Glomerular visceral epithelial cell (primary cell): ENCODE results near the gene MYB.
"Not testable (repeated sequence)": the region's sequence is repeated elsewhere in the genome, so short reads cannot be mapped to it uniquely, and the experiment has no call there.

Source experiments
- DNase-seq: peaks from one replicate; pipeline ENCODE4 v3.0.0-alpha.2; 2016; ENCODE audit errors: extremely low spot score

MYB gene

DNA sequence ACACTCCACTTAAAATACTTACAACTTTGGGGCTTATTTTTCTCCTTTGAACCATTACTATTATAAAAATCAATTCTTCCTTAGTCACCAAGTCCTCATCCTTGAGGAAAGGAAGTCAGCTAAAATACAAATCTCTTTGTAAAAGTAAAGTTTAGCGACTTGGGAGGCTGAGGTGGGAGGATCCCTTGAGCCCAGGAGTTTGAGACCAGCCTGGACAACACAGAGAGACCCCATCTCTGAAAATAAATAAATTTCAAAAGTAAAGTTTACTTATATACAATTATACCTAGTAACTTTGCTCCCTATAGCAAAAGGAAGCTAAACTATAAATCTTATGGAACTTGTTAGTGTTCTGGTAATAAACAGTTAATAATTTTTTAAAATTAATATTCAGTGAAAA, 40.4 kb downstream of the MYB start:
- no peak for DNase-seq

DNA sequence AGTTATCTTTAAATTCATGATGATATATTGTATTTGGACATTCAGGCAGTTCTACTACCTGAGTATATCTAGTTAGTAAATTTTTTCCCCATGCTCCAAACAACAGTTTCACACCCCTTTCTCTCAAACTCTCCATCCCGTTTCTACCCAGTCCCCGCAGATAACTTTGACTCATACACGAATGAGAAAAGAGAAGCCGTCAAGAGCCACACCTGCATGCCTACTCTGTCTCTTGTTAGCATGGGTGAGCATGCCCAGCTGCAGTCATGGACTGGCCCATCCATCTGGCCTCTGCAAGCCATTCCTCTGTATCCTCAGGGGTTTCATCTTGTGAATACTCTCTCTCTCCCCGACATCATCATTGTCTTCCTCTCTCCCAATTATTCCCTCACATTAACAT, 41.5 kb downstream of the MYB start:
- DNase-seq, result no peak

DNA sequence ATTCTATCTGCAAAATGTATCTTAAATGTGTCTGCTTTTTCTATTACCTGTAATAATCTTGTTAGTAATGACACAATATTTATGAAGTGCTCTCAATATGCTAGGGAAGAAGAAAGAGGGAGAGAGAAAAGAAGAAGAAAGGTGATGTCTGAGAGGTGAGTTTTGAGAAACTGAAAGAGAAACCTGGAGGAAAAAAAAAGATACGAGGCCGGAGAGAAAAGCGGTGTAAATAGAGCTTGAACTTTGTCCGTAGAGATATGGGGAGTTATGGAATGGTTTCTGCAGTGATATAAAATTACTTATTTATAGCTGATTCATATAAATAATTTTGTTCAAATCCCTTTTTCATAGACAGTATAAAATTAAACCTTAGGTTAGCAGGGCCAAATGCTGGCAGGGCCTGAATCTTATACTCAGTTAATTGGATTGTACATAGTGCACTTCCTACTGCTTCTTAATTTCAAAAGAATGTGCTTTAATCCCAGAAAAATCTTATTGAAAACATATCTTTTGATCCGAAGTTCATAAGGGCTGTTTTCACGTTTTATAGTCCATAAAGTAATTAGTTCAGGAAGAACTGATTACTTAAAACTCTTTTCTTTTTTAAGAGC, 43.0 kb downstream of the MYB start:
- DNase-seq, result no peak

DNA sequence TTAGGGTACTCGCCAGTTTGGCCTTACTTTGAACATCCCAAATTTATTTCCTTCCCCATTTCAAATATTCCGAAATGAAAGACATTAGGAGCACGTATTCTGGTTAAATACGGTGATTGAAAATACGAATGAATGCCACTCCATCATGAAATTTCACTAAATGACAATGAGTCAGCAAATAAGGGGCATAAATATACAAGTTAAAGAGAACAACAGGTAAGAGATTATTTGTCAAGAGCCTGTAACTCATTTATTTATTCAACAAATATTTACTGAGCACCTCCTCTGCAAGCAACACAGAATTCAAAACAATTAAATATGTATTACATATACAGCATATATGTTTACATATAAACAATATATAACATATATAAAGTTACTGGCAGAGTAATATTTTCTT, 44.8 kb downstream of the MYB start:
- DNase-seq, result no peak

DNA sequence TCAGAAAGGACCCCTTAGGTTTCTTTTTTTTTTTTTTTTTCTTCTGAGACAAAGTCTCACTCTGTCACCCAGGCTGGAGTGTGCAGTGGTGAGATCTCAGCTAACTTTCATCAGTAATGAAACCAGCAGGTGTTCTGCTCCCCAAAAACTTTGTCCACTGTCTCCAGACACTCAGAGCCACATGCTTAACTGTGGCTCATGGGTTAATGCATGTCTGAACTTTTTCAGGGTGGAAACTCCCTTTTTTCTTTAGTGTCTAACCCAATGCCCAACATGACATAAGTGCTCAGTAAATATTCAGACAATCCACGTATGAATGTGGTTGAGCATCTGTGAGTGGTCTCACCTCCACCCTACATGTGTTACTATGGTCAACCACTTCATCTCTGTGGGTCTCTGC, 45.4 kb downstream of the MYB start:
- DNase-seq, result no peak

DNA sequence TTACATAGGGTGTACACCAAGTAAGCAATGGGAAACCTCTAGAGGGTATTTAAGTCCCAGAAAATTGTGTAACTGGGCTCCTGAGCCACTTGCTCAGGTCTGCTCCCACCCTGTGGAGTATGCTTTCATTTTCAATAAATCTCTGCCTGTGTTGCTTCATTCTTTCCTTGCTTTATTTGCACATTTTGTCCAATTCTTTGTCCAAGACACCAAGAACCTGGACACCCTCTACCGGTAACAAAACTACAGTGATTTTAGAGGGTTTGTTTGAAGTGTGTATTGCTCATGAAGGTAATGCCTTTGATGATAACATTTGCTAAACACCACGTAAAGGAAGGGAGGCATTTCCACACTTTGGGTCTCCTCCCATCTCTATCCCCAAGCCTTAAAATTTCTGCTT, 46.2 kb downstream of the MYB start:
- no peak for DNase-seq

DNA sequence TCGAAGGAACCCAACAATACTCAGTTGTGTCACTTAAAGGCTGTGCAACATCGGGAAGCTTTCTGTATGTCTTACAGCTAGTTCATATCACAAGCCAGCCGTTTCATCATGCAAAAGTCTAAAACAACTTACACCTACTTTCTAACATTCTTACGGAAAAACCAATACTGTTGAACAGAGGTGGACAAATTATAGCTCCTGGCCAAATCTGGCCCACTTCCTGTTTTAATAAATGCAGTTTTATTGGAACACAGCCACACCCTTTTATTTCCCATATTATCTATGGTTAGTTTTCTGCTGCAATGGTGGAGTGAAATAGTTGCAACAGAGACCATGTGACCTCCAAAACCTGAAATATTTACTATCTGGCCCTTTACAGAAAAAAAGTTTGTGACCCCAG, 46.6 kb downstream of the MYB start:
- no peak for DNase-seq

DNA sequence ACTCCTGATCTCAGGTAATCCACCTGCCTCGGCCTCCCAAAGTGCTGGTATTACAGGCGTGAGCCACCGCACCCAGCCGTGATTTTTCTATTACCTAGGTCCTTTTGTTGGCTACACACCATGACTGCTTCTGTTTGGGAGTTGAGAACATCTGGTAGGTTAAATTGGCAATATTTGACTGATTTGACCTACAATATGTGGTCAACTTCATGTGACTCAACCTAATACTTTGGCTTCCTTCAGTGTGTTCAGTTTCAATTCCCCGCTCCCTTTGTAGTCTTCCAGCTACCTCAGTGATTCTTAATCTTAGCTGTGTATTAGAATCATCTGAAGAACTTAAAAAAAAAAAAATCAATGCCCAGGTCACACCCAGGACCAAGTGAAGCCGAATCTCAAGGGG, 47.4 kb downstream of the MYB start:
- DNase-seq, result no peak

DNA sequence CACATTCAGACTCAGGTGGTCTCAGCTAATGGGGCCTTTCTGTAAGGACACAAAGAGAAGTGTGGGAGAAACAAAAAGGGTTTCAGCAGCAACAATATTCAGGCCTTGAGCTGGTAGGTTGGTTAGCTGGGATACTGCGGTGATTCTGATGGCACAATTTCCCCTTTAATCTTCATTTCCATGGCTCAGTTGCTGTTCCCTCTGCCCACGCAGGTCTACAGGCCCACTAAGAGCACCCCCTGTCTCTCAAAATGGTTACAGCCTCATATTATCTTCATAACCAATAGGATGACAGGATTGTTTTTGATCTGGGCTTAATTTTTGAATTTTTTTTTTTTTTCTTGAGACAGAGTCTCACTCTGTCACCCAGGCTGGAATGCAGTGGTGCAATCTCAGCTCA, 48.9 kb downstream of the MYB start:
- DNase-seq, result no peak

DNA sequence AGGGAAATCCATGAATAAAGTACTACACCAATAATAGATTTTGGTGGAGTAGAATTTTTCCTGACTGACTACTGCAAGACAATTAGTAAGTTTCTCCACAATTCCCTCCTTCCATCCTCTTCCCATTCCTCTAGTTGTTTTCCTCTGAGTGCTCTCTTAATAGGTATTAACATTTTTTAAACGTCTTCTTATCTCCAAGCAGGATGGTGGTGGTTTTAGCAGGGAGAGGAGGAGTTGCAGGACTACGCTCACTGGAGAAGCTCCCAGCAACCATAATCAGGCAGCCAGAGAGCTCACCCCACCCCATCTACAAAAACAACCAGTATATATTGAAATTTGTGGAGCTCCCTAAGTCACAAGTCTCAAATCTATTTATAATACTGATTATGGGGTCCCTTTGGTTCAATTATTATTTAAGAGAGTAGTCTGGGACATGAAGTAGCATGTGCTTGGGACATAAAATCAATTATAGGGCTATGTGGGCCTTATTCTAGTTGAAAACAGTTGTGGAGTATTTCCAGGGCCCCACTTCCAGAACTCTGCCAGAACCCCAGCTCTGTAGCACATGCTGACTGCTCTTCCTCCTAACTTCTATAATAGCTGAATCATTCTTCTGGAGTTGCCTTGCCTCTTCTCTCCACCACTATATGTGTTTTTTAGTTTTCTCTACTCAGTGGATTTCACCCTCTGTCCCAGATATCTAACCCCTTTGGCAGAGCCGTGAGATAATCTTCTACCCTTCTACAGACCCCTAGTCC, 49.8 kb downstream of the MYB start:
- DNase-seq, result no peak

DNA sequence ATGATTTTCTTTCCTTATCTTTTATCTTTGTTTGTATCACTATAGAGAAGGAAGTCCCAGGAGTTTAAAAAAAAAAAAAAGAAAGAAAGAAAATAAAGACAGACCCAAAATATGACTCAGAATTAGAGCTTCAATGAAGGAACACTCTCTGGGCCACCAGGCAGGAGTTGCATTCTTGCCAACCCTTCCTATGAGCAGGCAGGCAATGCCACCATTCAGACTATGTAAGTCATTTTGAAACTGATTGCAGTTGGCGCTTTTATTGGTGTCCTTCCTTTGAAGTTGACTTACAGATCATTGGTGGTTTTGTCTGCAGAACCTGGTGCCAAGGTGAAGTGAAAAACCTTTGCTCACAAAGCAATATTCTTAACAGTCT, 50.3 kb downstream of the MYB start:
- DNase-seq, result no peak

DNA sequence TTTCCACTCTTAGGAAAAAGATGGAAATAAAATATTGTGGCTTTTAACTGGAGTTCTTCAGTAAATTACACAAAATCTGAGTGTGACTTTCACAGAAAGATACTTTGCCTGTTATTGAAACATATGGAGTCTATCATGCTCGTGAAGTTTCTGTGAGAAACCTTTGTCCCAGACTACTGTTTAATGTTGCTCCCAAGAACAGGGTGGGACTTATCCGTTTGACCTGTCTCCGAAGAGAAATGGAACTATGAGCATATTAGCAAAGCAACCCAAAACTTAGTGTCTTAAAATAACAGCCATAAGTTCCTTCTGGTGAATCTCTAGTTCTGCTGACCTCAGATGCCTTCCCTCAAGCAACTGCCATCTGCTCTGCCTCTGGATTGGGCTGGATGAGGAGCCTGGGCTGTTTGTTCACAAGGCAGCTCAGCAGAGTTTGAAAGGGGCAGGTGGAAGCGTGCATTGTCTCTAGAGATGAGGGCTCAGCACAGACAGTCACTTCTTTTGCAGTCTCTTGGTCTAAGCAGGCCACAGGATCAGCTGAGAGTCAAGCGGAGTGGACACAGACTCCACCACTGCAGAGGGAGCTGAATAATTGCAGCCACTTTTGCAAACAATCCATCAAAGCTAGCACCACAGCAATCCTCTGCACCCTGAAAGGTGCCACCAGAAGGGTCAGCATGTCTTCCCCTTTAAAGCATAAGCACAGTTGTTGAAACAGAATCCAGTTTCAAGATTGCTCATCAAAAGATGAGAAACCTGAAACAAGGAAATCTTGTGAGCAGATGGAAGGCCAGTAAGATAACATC, 52.8 kb downstream of the MYB start:
- no peak for DNase-seq

DNA sequence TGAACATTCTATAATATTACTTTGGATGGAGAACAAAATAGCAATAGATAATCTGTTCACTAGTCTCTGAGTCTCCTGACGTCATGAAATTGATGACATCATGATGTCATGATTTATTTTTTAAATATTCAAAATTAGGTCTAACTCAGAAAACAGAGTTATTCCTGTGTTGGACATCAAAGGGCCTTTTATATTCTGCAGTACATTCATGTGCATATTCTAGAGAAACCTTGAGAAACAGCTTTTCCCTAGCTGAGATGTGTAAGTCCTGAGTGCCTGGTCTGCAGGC, 53.3 kb downstream of the MYB start:
- no peak for DNase-seq

DNA sequence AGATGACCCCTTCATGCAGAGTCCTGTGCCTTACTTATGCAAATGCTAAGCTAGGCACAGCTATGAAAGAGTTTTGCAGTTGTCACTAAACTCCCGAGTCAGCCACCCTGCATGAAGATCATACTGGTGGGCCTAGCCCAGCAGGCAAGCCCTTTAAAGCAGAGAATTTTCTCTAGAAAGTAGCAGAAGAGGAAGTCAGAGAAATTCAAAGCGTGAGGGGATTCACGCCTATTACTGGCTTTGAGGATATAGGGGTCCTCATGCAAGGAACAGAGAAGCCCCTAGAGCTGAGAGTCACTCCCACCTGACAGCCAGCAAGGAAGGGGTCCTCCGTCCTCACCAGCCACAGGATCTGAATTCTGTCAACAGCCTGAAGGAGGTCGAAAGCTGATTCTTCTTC, 54.6 kb downstream of the MYB start:
- no peak for DNase-seq

DNA sequence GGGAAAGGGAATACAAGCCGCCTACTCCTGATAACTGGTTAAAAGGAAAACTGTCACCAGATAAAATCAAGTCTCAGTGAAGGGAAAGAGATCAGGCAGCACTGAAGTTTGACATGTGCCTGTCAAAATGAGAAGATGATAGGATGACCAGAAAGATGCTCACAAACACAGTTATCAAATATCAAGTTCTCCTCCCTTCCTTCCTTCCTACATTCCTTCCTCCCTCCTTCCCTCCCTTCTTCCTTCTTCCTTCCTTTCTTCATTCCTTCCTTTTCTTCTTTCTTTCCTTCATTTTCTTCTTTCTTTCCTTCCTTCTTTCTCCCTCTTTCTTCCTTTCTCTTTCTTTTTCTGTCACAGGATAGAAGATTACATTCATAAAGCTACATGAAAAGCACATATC, 55.2 kb downstream of the MYB start:
- no peak for DNase-seq

DNA sequence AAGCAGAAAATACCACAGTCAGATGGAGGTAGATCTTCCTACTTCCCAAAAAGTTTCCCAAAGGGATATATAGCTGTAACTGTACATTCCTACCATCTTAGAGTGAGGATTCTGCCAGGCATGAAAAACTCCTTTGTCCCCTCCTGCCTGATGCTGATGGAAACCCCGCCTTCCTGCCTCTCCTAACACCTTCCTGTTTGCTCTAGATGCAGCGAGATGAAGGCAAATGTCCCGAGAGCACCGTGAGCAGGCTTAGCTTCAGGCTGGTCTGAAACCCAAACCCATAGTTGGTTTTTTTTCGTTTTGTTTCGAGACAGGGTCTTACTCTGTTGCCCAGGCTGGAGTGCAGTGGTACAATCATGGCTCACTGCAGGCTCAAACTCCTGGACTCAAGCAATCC, 55.6 kb downstream of the MYB start:
- DNase-seq, result no peak

DNA sequence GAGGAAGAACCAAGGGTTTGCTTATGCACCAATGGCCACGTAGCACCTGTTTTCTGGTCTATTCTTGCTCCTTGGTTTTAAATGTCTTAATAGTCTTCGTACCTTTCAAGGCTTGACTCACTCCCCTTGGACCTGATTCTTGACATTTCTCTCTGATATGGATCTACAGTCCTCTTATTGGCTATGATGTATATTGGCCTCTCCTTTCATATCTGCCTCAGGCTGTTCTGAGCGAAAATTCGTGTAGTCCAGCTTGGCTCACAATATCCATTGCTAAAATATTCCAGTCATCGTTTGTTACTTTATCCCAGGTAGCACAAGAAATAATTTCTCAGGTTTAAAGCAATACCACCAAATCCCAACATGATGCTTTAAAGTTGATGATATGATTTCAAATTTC, 59.6 kb downstream of the MYB start:
- DNase-seq, result no peak

DNA sequence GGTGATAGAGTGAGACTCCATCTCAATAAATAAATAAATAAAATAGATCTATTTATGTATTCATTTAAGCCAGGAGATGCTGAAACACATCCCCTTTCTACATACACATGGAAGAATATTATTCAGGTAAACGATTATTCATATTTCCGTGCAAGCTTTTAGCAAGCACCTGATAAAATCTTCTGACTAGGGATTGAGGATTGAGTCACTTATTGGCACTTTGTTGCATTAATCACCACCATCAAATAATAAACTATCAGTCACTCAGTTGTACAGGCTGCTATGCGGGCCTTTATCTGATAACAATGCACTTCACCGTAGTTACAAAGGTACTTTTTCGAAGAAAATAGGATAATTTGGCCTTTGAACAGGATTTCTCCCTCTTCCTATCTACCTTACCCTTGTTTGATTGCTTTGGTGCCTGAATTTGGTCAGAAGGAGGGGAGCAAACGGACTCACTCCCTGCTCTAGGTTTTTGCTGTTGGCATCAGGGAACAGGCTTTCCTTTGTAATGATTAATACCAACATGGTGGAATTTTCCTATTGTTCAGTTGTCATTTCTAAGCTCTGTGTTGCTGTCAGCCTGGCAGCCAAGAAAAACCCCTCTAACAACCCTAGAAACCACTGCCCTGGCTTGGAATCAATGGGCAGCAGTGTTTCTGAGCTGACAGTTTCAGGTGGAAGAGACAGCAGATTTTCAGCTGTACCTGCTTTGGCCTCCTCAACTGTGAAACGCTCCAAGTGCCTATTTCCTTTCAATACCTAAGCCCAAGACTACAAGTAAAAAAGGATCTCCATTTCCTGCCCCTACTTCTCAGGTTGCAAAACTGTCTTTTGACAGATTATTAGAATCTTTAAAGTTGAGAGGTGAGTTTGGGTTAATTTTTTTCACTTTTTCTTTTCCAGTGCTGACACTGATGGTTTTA, 63.0 kb downstream of the MYB start:
- DNase-seq, result no peak

DNA sequence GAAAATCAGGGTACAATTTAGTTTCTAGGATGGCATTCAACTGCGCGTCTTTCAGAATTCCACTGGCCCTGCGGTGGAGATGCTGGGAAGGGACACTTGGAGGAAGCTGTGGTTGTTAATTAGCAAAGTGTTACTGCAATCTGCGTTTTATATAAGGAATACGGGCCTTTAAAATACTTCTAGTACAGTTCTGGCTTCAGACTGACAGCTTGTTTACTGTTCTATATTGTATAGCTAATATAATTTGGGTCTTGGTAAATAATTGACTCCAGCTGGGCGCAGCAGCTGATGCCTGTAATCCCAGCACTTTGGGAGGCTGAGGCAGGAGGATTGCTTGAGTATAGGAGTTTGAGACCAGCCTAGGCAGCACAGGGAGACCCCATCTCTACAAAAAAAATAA, 63.7 kb downstream of the MYB start:
- DNase-seq, result no peak

DNA sequence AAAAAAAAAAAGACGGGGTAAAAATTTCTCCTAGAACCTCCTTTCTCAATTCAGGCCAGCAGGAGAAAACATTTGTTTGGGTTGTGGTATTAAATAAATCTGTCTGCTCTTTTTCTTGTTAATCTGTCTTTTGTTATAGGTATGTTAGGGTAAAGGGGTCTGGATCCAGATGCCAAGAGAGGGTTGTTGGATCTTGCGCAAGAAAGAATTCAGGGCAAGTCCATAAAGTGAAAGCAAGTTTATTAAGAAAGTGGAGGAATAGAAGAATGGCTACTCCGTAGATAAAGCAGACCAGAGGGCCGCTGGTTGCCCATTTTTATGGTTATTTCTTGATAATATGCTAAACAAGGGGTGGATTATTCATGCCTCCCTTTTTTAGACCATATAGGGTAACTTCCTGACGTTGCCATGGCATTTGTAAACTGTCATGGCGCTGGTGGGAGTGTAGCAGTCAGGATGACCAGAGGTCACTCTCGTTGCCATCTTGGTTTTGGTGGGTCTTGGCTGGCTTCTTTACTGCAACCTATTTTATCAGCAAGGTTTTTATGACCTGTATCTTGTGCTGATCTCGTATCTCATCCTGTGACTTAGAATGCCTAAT, 65.4 kb downstream of the MYB start:
- DNase-seq, result not testable (repeated sequence)

DNA sequence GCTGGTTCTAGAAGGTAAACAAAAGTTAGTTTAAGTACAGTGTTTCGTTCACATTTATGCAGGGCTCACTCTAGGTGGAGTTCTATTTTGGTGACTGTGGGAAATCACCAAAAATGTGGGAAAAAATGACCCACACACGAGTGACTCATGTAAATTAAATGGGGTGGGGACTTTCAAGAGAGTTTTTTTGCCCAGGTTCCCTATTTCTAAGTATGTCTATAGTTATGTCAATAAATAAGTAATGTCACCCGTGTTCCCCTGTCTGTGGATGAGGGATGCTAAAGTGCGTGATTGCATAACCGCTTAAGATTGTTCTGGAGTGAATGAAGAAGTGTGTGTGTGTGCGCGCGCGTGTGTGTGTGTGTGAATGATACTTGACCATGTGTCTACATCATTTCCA, 69.1 kb downstream of the MYB start:
- no peak for DNase-seq
